HG03045 (cell line): ENCODE measurements around the gene RGS6.

Source experiments
- ATAC-seq: cut with Tn5 transposase; IDR thresholded peaks from one replicate; pipeline ENCODE4 v1.9.1; 2021; ENCODE audit warnings: mild to moderate bottlenecking, moderate library complexity; ENCODE audit not compliant: unreplicated experiment

The RGS6 gene

DNA sequence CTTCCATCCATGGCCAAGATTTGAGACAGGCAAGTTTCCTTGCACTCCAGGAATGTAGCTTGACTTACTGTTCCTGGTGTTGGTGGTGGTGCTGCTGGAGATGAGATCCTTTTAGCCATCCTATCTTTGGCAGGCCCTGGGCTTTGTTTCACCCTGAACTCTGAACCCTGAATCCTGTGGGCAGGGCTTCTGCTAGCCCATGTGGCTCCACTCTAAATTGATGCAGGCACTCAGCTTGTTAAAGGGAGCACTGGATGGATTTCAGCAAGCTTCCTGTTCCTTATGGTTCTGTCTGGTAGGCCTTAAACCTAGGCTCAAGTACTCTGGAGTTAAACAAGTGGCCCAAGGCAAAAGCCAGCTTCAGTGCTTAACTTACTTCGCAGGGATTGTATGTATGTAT is 138.2 kb downstream of the RGS6 start:
- ATAC-seq: no peak

DNA sequence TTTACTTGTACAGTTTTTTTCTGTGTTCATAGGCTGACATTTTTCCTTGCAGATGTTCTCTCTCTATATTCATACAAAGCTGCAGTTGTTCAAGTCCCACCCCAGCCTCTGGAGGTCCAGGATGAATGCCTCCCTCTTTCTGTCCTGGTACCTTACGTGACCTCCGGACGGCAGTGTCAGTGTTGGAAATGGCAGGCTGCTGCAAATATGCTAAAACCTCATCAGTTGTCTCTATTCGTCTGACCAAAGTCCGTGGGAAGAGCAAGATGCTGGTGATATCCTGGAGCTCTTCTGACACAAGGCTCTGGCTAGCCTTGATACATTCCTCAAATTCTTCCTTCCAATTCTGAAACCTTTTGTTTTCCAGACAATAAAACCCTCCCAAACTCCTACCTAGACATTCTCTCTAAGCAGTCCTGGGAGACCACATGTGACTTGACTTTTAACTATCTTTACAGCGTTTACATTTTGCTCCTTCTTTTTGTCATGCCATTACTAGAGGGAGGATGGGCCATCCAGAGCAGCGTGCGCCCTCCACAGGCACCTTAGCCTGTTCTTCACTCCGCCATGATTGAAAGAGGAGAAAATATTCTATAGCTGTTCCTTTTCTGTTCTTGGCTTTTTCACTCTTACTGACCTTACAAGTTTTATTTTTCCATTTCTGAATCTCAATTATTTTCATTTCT is 143.6 kb downstream of the RGS6 start:
- ATAC-seq: no peak

DNA sequence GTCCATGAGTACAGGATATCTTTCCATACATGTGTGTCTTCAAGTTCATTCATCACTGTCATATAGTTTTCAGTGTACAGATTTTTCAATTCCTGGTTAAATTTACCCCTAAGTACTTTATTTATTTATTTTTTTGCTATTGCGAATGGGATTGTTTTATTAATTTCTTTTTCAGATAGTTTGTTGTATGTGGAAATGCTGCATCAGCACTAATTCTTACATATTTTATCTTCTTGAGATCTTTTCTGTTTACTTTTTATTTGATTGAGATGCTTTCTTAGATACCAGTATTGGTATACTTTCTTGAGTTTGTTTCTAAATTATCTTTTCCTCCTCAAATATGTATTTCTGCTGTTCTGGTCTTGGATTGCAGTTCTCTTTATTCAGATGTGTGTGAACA is 148.9 kb downstream of the RGS6 start:
- no peak for ATAC-seq

DNA sequence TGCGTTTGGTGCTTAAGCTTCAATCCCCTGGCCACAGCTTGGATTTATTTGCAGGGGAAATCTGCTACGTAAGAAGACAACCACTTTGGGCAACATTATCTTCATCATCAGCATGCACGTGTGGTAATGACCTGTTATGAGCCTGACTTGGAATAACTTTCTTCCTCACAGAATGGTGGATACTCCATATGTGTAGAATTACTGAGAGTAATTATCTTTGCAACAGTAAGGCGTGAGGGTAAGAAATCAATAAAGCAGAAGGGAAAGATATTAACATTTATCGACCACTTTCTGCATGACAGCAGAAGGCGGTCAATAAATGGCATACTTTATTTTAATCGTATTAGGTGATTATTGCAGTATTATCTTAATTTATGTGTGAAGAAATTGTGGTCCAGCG is 152.7 kb downstream of the RGS6 start:
- no peak for ATAC-seq

- ATAC-seq: no peak
Measured at GRCh38 chr14:72089625-72090024, 157.4 kb downstream of the RGS6 start.

GRCh38 chr14:72094844-72095582 is 162.8 kb downstream of the RGS6 start:
- no peak for ATAC-seq

DNA sequence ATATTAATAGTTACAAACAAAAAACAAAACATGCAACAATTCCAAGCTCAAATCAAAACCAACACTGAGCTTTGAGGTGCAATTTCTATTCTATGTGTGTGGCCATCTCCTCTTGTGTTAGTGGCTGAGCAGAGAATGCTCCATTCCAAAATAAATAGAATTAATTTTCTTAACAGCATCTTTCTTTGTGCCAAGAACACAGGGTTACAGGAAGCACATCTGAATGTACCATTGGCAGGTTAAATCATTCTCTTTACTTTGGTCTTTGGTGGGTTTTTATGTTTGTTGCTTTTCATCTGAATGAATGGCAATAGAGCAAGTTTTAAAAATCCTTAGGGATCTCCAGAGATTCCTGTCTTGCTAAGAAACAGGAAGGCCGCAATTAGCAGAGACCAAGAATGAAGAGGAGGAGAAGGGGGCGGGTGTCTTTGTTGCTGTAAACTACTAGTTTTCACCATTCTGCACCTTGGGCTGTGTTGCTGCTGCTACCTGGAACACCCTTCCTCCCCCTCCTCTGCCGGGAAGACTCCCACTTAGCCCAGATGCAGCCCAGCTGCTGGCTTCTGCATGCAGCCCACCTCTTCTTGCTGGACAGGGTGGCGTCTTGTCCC is 165.0 kb downstream of the RGS6 start:
- ATAC-seq: no peak

GRCh38 chr14:72098210-72098609 is 166.0 kb downstream of the RGS6 start:
- ATAC-seq: no peak

DNA sequence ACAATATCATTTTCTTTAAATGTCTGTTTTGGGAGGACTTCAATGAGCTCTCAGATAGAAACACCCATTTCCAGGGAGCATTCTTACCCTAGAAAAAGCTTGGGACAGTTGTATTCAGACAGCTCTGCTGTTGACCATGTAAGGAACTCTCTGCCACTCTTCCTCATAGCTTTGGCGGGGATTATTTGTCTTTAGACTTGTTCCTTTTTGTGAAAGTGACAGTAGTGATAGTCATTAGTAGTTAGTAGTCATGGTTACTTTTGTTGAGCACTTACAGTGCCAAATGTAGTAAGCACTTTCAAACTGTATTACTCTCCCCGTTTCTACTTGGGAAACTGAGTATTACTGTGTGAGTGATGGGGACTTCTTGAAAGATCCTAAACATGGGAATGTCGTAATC is 167.3 kb downstream of the RGS6 start:
- ATAC-seq: no peak

DNA sequence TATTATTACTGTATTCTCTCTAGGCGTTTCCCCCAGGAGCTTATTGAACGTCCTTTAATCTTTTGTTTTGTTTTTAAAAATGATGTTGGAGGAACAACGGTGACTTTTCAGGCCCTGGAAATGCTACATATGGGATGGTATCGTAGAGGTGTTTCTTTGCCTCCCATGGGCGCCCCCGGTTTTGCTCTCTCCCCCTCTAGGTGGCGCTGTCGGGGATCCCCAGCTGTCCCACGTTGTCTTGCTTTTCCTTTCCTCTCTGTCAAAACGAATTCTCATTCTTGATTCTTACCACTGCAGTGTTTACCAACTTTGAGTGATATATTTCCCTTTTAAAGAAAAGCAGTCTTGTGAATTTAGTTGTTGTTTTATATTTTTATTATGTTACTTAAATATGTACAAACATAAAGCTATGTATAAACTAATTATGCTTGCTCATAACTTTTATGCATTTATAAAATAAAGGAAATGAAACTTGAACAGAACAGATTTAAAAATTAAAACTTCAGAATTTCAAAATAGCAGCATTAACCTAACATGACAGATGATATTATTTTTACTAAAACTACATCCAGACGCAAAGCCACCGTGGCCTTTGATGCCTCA is 171.9 kb downstream of the RGS6 start:
- no peak for ATAC-seq

GRCh38 chr14:72111911-72112310 is 179.7 kb downstream of the RGS6 start:
- no peak for ATAC-seq

GRCh38 chr14:72118841-72119240 is 186.6 kb downstream of the RGS6 start:
- no peak for ATAC-seq

GRCh38 chr14:72120315-72120714 is 188.1 kb downstream of the RGS6 start:
- no peak for ATAC-seq

GRCh38 chr14:72123755-72124154 is 191.5 kb downstream of the RGS6 start:
- no peak for ATAC-seq

DNA sequence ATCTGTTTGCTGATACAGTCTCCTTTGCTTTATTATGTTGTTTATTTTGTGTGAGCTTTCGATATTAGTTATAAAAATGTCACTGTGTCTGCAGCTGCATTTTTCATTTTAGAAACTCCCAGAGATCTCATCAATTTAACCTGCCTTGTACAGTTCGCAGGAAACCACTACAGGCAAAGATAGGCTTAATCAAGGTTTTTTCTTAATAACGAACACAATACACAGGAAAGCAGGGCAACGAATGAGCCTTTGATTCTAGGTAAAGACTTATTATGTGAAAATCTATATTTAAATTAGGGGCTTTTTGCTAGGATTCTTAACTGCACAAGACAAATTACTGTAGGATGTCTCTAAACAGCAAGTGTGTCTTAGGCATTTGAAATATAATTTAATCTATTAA is 191.9 kb downstream of the RGS6 start:
- no peak for ATAC-seq

DNA sequence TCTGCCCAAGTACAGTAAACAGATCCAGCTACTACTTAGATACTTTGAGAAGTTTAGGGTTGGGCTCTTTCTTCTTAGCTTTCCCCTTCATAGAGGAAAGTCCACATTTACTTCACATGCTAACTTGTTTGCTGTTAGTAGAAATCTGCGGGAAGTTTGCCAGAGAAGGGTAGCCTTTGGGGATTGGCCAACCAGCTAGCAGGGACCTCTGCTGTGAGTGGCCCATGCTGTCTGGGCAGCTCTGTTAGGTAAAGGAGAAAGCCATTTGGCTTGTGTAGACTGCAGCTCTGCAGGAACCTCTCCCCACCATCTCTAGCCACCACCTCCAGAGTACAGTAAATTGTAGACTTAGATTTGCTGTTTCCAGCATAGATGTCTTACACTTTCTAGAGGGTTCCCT is 193.9 kb downstream of the RGS6 start:
- no peak for ATAC-seq

GRCh38 chr14:72126561-72126960 is 194.3 kb downstream of the RGS6 start:
- no peak for ATAC-seq

DNA sequence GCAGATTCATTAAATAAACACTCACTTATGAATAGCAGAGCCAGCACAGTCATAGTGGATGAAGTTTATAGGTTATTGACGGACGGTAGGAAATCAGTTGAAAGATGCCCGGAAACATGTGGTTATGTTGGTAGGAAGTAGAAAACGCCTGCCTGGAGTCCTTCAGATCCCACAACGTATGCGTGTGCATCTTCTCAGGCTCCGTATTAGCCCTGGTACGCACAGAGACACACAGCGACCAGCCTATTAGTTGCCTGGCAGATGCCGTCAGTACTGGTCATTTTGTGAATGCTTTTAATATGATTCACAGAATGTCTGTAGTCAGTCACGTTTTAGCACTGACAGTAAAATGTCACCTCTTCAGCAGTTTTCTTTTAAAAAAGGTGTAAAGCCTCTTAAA is 196.4 kb downstream of the RGS6 start:
- ATAC-seq: no peak

DNA sequence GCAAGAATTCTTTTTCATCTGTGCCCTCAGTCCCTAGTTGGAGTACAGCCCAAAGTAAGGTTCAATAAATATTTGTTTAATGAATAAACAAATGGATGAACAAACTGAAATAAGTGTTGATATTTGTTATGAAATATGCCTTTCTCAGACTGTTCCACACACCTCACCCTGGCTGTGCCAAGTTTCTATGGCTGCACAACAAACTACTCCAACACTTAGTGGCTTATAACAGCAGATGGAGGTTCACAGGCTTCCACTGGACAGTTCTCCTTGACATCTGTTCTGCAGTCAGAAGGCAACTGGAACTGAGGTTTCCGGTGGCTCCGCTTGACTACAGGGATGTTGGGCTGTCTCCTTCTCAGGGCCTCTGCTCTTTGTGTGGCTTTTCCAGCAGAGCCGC is 197.1 kb downstream of the RGS6 start:
- no peak for ATAC-seq

DNA sequence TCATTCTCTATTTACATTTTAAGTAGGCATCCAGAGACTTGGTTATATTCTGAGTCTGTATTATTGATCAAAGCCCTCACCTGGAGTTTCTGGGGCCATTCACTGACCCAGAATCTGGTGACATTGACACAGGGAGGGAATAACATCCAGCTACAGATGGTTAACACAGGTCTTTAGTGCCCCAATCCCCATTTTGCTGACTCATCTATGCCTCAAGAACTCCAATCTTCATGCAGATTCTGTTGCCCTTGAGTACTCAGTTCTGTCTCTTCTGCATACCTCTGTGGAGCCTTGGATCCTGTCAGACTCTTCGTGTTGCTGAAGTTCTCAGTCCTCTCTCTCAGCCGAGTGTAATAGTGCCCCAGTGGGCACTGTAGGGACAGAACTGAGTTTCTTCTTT is 208.9 kb downstream of the RGS6 start:
- no peak for ATAC-seq

GRCh38 chr14:72142328-72142727 is 210.1 kb downstream of the RGS6 start:
- ATAC-seq: no peak

DNA sequence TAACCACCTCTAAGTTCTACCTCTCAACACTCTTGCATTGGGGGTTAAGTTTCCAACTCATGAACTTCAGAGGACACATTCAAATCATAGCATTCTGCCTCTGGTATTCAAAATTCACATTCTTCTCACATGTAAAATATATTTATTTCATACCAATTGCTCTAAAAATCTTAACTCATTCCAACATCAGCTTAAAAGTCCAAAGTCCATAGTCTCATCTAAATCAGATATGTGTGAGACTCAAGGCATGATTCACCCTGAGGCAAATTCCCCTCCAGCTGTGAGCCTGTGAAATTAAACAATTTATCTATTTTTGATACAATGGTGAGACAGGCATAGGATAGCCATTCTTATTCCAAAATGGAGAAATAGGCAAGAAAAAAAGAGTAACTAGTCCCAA is 214.0 kb downstream of the RGS6 start:
- no peak for ATAC-seq
